ENCODE data around the gene FBXL3.
"Not testable (repeated sequence)": the region's sequence is repeated elsewhere in the genome, so short reads cannot be mapped to it uniquely, and the experiment has no call there.

FBXL3 gene

DNA sequence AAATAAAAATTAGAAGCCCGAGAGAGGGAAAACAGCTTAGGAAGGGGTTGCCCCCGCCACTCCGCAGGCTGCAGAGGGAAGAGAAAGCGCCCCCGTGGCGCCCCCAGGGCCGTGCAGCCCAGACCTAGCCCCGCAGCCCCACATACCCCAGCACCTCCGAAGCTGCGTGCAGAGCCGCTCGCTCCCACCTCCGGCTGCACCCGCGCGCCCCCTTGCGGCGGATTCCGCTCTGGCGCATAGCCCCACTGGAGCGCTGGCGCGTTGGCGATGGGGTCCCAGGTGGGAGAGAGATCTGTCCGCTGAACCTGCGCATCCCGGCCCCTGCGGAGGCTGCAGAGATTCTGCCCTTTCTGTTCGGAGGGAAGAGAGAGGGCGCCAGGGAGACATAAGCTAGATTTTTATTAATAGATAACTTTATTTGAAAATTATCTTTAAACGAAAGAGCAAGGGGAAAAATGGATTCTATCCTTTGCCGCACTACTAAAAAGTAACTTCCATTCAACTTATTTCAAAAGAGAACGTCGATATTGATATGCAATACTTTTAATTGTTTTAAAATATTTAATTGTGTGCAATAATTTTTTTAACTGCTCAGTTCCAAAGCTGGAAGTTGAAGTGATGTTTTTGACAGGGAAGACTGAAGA is 46.8 kb downstream of the FBXL3 start:
- DNase-seq: peak; percentile 91

GRCh38 chr13:76976929-76977328 is 50.0 kb downstream of the FBXL3 start:
- no peak for DNase-seq

- DNase-seq: no peak
Measured at GRCh38 chr13:76976490-76976889, 50.5 kb downstream of the FBXL3 start.

DNA sequence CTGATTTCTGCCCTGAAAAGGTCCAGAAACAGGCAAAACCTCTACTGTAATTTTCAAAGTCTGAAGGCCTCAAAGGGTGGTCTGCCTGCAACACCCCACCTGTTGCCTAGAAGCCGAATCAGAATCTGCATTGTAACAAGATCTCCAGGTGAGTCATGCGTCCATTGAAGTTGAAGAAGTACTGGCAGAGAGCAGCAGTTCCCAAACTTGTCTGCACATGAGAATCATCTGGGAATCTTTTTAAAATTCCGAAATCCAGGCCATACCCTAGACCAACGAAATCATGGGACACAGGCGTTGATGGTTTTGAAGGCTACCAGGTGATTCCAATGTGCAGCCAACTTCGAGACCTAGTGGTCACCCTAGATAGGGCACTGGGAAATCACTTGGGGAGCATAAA is 51.1 kb downstream of the FBXL3 start:
- no peak for DNase-seq

DNA sequence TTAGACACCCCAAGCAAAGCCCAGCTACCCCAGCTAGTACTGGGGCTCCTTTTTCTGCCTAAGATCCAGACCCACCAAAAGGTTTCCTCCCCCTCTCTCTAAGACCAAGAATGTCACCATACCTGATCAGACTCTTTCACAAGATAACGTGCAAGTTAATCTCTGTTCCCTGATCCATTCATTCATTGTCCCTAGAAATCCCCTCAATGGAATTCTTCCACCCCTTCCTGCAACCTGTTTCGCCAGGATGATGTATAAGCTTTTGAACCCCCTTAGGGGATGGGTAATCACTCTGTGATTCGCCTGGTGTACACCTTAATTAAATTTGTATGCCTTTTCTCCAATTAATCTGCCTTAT is 52.4 kb downstream of the FBXL3 start:
- no peak for DNase-seq

DNA sequence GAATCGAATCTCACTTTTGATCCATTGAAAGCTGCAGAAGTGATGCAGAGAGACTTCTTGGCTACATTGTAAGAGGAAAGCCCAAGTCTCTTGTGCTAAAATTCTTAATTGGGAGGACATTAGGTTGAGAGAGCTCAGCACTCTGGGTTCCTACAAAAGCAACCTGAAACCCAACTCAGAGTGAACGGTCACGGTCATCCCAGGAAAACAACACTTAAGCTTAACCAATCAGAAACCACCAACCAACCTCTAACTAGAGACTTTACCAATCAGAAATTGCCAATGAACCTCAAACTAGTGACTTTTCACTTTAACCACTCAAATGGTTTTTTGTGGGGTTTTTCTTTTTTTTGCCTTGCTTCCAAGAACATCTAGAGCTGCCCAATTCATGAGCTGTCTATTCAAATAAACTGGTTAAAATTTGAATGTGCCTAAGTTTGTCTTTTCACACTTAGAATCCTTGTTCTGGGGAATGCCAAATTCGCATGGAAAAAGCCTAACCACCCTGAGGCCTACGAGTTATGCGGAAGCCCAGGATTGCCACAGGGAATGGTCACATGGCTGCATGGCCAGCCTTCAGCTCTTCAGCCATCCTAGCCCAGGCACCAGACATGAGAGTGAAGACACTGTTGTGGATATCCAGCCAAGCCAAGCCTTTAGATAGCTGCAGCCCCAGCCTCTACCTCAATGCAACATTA is 52.9 kb downstream of the FBXL3 start:
- DNase-seq: no peak

DNA sequence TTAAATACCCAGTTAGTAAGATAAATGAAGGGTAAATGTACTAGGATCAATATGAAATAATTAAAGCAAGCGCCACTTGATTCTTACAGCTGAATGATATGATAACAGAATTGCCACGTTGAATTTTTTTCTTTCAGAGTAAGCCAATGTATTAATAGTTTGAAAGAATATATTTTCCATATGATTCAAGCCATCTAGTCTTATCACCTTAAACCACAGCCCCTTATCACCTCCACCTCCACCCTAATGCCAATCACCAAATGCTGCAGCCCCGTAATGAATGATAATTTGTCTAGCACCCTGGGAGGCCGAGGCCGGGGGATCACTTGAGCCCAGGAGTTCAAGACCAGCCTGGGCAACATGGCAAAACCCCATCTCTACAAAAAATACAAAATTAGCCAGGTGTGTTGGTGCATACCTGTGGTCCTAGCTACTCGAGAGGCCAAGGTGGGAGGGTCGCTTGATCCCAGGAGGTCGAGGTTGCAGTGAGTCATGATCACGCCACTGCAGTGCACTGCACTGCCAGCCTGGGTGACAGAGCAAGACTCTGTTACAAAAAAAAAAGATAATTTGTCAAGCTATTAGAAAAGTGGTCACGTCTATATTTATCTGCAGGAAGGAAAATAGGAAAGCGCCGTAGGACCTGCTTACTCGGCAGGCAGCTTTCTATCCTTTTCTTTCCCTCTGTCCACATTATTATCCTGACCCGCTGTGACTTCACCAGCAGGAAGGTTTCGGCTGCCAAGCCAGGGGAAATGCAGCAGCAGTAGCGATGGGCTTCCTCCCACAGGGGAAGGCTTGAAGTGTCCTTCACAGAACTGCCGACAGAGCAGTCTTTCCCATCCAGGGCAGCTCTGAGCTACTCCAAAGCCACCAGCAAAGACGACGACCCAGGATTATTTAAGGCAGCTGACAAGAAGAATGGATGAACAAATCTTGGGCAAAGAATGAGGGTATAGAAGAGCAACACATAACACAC is 54.8 kb downstream of the FBXL3 start:
- no peak for DNase-seq

GRCh38 chr13:76971215-76971614 is 55.7 kb downstream of the FBXL3 start:
- no peak for DNase-seq

DNA sequence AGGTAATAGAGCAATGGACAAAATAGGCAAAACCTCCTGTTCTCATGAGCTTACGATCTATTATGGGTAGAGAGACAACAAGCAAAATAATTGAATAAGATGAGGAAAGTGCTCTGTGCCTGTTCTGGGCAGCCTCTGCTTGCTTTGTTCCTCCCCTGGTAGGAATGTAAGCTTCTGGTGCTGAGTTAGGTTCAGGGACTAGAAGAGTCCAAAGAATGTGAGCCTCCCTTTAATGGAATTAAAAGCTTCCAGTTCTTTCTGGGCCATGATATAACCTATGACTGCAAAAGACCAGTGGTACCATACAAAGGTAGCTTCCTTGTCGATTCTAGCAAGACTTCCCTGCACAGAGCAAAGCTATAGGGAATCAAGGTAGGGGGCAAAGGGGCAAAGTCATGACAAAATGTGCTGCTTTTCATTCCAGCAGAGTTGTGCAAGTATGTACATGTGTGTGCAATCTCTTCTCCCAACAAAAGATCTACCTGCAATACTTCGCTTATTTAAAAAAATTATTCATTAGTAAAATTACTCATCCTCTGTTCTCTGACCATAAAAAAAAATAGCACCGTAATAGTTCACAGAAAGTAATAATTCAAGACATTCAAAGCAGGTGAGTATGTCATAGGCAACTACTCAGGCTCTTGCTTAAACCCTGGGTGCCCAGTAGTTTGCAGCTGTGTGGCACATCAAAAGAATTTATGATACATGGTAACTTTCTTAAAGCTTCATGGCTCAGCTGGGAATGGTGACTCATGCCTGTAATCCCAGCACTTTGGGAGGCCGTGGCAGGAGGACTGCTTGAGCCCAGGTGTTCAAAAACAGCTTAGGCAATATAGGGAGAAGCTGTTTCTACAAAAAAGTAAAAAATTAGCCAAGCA is 57.2 kb downstream of the FBXL3 start:
- DNase-seq: no peak

- no peak for DNase-seq
Measured at GRCh38 chr13:76968041-76968440, 58.9 kb downstream of the FBXL3 start.

GRCh38 chr13:76967031-76967430 is 59.9 kb downstream of the FBXL3 start:
- no peak for DNase-seq

DNA sequence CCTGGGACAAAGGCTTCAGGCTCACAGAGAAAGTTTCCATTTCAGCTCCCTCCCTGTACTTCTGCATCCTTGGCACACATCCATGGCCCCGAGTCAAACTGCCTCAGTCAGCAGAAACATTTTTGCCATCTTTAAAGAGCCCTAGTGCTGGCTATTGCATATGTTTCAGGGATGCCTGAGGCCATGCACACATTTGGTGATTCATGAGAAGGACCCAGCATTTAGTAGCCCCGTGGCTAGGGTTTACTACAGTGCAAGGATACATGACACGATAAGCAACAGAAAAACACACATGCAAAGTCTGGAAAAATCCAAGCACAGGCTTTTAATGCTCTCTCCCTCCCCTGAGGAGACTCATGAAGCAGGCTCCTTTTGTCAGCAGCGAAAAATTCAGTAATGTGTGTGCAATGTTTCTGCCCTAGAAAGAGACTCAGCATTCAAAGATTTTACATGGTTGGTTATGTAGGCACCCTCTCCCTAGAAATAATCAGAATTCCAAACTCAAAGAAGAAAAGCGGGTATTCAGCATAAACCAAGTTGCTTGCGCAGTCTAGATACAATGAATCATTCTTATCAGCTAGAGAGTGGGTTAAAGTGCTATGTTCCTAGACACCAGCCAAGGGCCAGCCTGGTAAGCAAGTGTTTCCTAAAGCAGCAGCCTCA is 61.1 kb downstream of the FBXL3 start:
- DNase-seq: no peak

DNA sequence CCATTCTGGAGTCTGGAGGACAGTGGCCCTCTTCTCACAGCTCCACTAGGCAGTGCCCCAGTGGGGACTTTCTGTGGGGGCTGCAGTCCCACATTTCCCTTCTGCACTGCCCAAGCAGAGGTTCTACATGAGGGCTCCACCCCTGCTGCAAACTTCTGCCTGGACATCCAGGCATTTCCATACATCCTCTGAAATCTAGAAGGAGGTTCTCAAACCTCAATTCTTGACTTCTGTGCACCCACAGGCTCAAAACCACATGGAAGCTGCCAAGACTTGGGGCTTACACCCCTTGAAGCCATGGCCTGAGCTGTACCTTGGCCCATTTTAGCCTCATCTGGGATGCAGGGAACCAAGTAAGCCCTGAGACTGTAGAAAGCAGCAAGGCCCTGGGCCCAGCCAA is 67.2 kb downstream of the FBXL3 start:
- not testable (repeated sequence) for DNase-seq

- no peak for DNase-seq
Measured at GRCh38 chr13:76958841-76959432, 68.0 kb downstream of the FBXL3 start.

- no peak for DNase-seq
Measured at GRCh38 chr13:76955661-76956060, 71.3 kb downstream of the FBXL3 start.
